Measurements from ENCODE around the gene WDR82.

Gene WDR82

DNA sequence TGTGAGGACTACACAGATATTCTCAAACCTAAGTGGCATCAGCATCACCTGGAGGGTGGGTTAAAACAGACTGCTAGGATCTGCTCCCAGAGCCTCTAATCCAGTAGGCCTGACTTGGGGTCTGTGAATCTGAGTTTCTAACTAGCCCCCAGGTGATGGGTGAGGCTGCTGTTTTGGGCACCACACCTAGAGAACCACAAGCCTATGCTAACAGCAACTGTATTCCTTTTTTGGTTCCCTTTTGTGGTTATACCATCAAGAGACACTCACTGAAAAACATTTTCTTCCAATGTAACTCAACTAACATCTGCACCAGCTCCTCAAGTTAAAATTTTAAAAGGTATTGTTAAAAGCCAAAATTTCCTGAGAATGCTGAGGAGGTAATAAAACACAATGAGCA lies 16.0 kb downstream of the WDR82 start:
- no peak overlapping the region for H3K4me3 ChIP-seq (ENCODE audit: low read depth, low read length)
- TF ChIP-seq, protein P1, sequence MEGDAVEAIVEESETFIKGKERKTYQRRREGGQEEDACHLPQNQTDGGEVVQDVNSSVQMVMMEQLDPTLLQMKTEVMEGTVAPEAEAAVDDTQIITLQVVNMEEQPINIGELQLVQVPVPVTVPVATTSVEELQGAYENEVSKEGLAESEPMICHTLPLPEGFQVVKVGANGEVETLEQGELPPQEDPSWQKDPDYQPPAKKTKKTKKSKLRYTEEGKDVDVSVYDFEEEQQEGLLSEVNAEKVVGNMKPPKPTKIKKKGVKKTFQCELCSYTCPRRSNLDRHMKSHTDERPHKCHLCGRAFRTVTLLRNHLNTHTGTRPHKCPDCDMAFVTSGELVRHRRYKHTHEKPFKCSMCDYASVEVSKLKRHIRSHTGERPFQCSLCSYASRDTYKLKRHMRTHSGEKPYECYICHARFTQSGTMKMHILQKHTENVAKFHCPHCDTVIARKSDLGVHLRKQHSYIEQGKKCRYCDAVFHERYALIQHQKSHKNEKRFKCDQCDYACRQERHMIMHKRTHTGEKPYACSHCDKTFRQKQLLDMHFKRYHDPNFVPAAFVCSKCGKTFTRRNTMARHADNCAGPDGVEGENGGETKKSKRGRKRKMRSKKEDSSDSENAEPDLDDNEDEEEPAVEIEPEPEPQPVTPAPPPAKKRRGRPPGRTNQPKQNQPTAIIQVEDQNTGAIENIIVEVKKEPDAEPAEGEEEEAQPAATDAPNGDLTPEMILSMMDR (IDR thresholded peaks at IDR 0.05; ENCODE audit: borderline replicate concordance, insufficient read depth, low read depth, low read length), result no peak

DNA sequence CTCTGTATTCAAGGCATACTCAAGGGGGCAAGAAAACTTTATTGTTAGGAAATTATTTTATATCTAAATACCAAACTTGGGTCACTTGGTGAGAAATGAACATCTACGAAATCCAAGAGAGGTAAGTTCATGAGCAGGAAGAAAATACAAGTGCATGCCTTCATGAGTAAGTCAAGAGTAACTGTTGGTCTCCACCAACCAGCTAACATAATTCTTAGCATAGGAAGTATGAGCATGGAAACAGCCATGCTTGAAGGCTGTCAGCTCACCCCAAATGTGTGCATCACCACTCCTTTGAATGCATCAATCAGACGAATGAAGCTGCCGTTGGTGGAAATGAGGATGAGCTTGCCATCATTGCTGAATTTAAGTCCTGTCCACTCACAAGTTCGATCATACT lies 19.0 kb downstream of the WDR82 start:
- H3K4me3 ChIP-seq (ENCODE audit: low read depth, low read length), result no peak overlapping the region
- TF ChIP-seq, protein P1 (IDR thresholded peaks at IDR 0.05; ENCODE audit: borderline replicate concordance, insufficient read depth, low read depth, low read length), result no peak

DNA sequence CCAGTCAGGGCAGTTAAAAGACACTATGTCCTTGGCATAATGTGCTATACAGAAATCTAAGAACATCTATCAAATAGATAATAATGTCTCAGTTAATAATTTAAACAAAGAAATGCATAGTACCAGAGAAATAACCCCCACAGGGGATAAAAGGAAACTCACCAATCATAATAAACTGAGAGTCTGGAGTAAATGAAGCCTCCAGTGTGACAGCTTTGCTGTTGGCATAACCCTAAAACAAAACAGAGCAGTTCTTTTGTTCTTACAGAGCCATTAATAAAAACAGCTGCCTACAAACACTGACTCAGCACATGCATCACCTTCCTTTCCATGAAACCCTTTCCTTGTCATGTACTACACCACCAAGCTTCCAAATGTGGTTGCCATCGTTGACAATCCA lies 19.4 kb downstream of the WDR82 start:
- H3K4me3 ChIP-seq (ENCODE audit: low read depth, low read length), result no peak overlapping the region
- TF ChIP-seq, protein P1 (IDR thresholded peaks at IDR 0.05; ENCODE audit: borderline replicate concordance, insufficient read depth, low read depth, low read length), result no peak

DNA sequence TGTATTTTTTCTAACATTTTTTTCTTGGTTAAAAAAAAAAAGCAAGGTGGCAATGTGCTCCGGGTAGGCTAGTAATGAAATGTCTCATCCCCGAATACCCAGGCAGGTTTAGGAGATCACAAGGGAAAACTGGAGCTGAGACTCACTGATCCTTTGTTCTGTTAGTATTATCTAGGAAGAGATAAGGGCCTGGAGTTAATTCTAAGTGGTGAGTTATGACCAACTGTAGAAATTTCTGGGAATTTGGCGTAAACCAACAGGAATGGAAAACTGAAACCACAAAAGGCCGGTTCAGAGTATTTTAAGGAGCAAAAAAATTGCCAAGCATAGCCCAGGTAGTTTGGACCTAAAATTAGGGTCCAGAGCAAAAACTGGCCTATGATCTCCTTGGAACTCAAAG lies 20.5 kb downstream of the WDR82 start:
- H3K4me3 ChIP-seq (ENCODE audit: low read depth, low read length), result no peak overlapping the region
- TF ChIP-seq, protein P1 (IDR thresholded peaks at IDR 0.05; ENCODE audit: borderline replicate concordance, insufficient read depth, low read depth, low read length), result no peak

DNA sequence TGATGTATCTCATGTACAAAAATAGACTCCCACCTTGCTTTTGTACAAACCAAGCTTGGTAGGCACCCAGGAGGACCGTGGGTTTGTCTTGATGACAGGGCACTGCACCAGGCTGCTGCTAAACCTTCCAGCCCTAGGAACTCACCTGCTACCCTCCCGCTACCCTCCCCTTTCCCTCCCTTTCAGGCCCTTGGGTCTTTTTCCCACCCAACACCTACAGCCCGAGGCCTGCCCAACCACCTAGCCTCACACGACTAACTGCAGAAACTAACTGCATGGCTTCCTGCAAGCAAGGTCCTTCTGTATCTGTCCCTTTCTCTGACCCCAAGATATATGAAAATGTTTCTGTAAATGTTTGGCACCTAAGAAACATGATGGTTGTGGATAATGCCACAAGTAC lies 21.8 kb downstream of the WDR82 start:
- H3K4me3 ChIP-seq (ENCODE audit: low read depth, low read length), result no peak overlapping the region
- TF ChIP-seq, protein P1 (IDR thresholded peaks at IDR 0.05; ENCODE audit: borderline replicate concordance, insufficient read depth, low read depth, low read length), result no peak

DNA sequence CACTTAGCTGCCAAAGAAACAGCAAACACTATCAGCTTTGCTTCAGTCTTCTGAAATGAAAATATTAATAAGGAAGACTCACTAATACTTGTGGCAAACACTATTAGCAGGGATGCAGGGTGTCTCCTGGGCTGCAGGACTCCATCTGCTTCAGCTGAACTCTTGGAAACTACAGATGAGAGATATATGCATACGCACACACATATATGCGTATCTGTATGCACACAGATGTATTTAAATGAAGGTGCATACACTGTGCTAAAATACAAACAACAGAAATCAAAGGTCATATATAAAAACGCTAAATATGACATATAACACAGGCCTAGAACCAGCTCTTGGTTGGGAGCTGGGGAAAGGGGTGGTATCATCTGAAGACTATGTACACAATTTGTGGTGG lies 22.3 kb downstream of the WDR82 start:
- H3K4me3 ChIP-seq (ENCODE audit: low read depth, low read length), result no peak overlapping the region
- TF ChIP-seq, protein P1 (IDR thresholded peaks at IDR 0.05; ENCODE audit: borderline replicate concordance, insufficient read depth, low read depth, low read length), result no peak

DNA sequence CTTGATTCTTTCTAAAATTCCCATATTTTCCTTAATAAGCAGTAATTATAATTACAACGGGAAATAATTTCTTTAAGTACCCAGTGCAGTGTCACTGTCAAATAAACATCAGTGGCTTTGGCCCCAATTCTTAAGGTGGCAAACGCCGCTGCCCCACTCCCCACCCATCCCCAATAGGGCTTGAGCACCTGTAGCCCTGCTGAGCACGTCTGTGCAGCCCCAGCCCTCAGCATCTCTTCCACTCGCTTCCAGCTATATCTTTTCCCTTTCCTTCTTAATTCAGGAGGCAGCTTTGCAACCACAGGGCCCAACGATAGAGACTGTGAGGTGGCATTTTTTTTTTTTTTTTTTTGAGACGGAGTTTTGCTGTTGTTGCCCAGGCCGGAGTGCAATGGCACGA lies 23.8 kb downstream of the WDR82 start:
- TF ChIP-seq, protein P1 (IDR thresholded peaks at IDR 0.05; ENCODE audit: borderline replicate concordance, insufficient read depth, low read depth, low read length), result no peak
- no peak overlapping the region for H3K4me3 ChIP-seq (ENCODE audit: low read depth, low read length)

Measured in GM12875 (cell line).